ENCODE results near the gene SLC35A2.

SLC35A2 gene

DNA sequence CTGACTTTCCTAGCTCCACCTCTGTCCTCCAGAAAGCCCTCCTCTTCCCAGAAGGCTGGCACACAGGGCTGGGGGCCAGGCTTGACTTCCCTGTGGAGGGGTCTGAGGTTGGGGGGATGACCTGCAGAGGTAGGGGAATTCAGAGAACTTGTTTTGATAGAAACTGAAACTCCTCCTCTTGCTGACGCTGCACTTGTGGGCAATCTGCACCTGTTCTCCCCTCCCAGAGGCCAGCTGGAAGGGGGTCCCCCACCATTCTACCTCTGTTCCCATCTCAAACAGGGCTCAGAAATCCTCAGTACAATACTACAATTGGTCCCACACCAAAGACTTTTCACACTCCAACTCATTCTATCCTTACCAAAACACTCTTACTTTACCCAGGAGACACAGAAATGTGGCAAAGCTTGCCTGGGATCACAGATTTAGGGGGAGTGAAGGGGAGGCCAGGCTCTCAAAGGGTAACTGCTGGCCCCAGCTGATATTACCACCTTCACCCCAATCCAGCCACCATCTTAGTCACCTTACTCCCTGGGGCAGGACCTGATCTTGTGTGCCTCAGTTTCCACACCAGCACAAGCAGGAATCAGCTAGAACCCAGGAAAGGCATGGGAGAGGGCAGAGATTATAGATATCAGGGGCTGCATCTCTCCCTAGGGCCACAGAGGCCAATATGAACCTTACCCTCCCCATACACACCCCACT lies 27.4 kb upstream of the SLC35A2 start:
- no peak for TF ChIP-seq CTCF (IDR thresholded peaks at IDR 0.05; ENCODE audit: low read depth, low read length, missing control alignments)
- no peak overlapping the region for H3K4me3 ChIP-seq (ENCODE audit: low read depth, low read length)
- in situ Hi-C loops (cut with HindIII; ENCODE audit: low sequenced_read_pairs) = no loop called here
- DNase-seq (ENCODE audit: low read depth) = no peak

- in situ Hi-C loops (cut with HindIII; ENCODE audit: low sequenced_read_pairs) = no loop called here
- H3K4me3 ChIP-seq (ENCODE audit: low read depth, low read length) = no peak overlapping the region
- TF ChIP-seq CTCF (IDR thresholded peaks at IDR 0.05; ENCODE audit: low read depth, low read length, missing control alignments) = peak; percentile 36
- peak; percentile 65 for DNase-seq (ENCODE audit: low read depth)
Measured at GRCh38 chrX:48937054-48937907, 25.8 kb upstream of the SLC35A2 start.

GRCh38 chrX:48936429-48937053 lies 25.1 kb upstream of the SLC35A2 start:
- DNase-seq (ENCODE audit: low read depth) = no peak
- no peak for TF ChIP-seq CTCF (IDR thresholded peaks at IDR 0.05; ENCODE audit: low read depth, low read length, missing control alignments)
- in situ Hi-C loops (cut with HindIII; ENCODE audit: low sequenced_read_pairs) = no loop called here
- no peak overlapping the region for H3K4me3 ChIP-seq (ENCODE audit: low read depth, low read length)

DNA sequence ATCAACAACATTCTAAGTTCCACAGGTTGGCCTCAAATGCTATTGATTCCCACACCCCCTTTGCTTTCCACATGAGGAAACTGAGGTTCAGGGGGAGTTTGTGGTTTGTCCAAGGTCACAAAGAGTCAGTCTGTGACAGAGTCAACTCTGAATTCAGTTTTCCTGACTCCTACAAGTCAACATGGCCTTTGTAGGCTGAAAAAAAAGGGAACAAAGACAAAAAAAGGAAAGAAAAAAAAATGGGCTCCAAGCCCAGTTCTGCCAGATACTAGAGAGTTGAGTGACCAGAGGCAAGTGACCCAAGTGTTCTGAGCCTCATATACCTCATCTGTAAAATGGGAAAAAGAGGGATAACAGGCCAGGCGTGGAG lies 23.8 kb upstream of the SLC35A2 start:
- TF ChIP-seq CTCF (IDR thresholded peaks at IDR 0.05; ENCODE audit: low read depth, low read length, missing control alignments) = no peak
- DNase-seq (ENCODE audit: low read depth) = no peak
- in situ Hi-C loops (cut with HindIII; ENCODE audit: low sequenced_read_pairs) = no loop called here
- no peak overlapping the region for H3K4me3 ChIP-seq (ENCODE audit: low read depth, low read length)

DNA sequence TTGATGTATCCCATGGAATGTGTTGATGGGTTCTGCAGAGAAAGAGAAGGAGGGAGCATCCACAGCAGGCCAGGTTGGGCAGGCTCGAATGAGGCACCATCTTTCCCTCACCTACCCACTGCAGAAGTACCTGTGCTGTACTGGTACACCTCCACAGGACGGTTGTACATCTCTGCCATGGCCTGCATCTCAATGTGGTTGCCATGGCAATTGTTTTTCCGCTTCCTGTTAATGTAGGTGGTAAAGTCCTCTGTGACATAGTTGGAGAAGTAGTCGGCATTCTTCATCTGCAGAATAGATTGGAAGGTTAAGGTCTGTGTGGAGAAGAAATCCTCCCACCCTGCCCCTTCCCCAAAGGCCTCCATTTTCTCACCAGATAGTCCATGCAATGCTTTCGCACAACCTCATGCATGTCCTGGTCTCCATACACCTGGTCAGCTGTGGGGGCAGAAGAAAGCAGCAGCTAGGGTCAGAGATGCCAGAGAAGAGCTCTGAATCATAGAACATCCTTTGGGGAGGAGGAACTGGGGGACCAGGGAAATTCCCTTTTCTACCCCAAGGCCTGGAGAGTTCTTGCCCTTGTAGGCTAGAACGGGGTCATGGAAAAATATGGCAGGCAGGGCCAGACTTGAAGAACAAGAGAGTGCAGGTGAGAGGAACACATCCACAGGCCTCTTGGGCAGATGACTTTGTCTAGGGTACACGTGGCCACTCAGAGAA lies 23.3 kb upstream of the SLC35A2 start:
- H3K4me3 ChIP-seq (ENCODE audit: low read depth, low read length) = no peak overlapping the region
- in situ Hi-C loops (cut with HindIII; ENCODE audit: low sequenced_read_pairs) = no loop called here
- TF ChIP-seq CTCF (IDR thresholded peaks at IDR 0.05; ENCODE audit: low read depth, low read length, missing control alignments) = no peak
- no peak for DNase-seq (ENCODE audit: low read depth)

DNA sequence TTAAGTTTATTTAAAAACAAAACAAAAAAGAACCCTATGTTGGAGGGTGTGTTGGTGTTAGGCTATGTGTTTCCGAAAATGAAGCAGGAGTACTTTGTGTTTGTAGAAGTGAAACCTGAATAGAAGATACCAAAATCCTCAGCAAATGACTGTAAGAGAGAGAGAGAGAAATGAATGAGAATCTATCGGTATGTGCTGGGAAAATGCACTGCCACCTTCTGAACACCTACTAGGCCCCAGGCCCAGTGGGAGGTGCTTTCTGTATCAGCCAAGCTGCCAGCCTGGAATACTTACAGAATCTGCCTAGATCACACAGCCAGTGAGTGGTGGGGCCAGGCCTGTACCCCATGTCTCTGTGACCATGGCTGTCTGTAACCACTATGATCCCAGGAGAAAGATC lies 22.3 kb upstream of the SLC35A2 start:
- in situ Hi-C loops (cut with HindIII; ENCODE audit: low sequenced_read_pairs) = no loop called here
- no peak overlapping the region for H3K4me3 ChIP-seq (ENCODE audit: low read depth, low read length)
- no peak for TF ChIP-seq CTCF (IDR thresholded peaks at IDR 0.05; ENCODE audit: low read depth, low read length, missing control alignments)
- no peak for DNase-seq (ENCODE audit: low read depth)

Data from astrocyte of the cerebellum (primary cell).